GM23248 (cell line): ENCODE measurements around the gene GPR27.

Source experiments
- EZH2 ChIP-seq: fragments of 200-600 bp; sonication (generic); IDR thresholded peaks from 2 replicates; pipeline ENCODE4 v1.6.1; 2018; ENCODE audit warnings: antibody characterized with exemption, mild to moderate bottlenecking; ENCODE audit not compliant: insufficient read depth, poor library complexity, severe bottlenecking
- EZH2phosphoT487 ChIP-seq: fragments of 200-600 bp; sonication (generic); IDR thresholded peaks from 2 replicates; pipeline ENCODE4 v1.6.1; 2018; ENCODE audit warnings: antibody characterized with exemption, moderate library complexity, mild to moderate bottlenecking, low read depth; ENCODE audit not compliant: insufficient read depth

GRCh38 chr3:71801986-71802385 is 48.3 kb downstream of the GPR27 start:
- TF ChIP-seq EZH2 (no peak), EZH2phosphoT487 (no peak)
